Stimulated activated naive B cell treated with anti-CD40 and anti-IgM and Interleukin-4, amounts not matched to agents 10 μg/mL and 1 μg/mL and 100 μg/mL, for 72 hours (primary cell): ENCODE measurements around the gene MLX.
"Not testable (repeated sequence)": the region's sequence is repeated elsewhere in the genome, so short reads cannot be mapped to it uniquely, and the experiment has no call there.

Source experiments
- ATAC-seq, 2 donors: fragments of 150-1000 bp; cut with Tn5 transposase; replicated peaks; 2 replicates each; pipeline ENCODE4 v1.10.0; 2021; ENCODE audit warnings: moderate library complexity in 1 of 2
- DNase-seq: peaks from one replicate; pipeline ENCODE4 v3.0.0; 2021
- H3K27ac Mint-ChIP-seq: one replicate; pipeline ENCODE4 v1.8.0; 2022; ENCODE audit warnings: mild to moderate bottlenecking, mixed read lengths
- H3K27me3 Mint-ChIP-seq, 2 donors: one replicate each; pipeline ENCODE4 v1.8.0; 2022; ENCODE audit warnings: mixed read lengths in 2 of 2
- H3K36me3 Mint-ChIP-seq, 2 donors: one replicate each; pipeline ENCODE4 v1.8.0; 2022; ENCODE audit warnings: mixed read lengths in 2 of 2, mild to moderate bottlenecking in 1 of 2
- H3K4me1 Mint-ChIP-seq, 2 donors: one replicate each; pipeline ENCODE4 v1.8.0; 2022; ENCODE audit warnings: mixed read lengths in 2 of 2, mild to moderate bottlenecking in 1 of 2
- H3K4me3 Mint-ChIP-seq, 2 donors: one replicate each; pipeline ENCODE4 v1.8.0; 2022; ENCODE audit warnings: mild to moderate bottlenecking in 2 of 2, mixed read lengths in 2 of 2, moderate library complexity in 1 of 2
- H3K9me3 Mint-ChIP-seq, 2 donors: one replicate each; pipeline ENCODE4 v1.8.0; 2022; ENCODE audit warnings: mixed read lengths in 2 of 2, mild to moderate bottlenecking in 1 of 2

Gene MLX

GRCh38 chr17:42596386-42596785 is 29.5 kb downstream of the MLX start:
- peaks cover 8 to 18% of the 10 kb centered on the region in 2 donors for H3K4me1 Mint-ChIP-seq
- no peaks in the 10 kb centered on the region for H3K27me3 Mint-ChIP-seq
- H3K36me3 Mint-ChIP-seq, result peaks cover 9 to 15% of the 10 kb centered on the region in 2 donors
- ATAC-seq (no peak), DNase-seq (no peak)
- H3K27ac Mint-ChIP-seq, result no peak overlapping the region
- H3K9me3 Mint-ChIP-seq, result no peaks in the 10 kb centered on the region
- H3K4me3 Mint-ChIP-seq, result no peak overlapping the region

DNA sequence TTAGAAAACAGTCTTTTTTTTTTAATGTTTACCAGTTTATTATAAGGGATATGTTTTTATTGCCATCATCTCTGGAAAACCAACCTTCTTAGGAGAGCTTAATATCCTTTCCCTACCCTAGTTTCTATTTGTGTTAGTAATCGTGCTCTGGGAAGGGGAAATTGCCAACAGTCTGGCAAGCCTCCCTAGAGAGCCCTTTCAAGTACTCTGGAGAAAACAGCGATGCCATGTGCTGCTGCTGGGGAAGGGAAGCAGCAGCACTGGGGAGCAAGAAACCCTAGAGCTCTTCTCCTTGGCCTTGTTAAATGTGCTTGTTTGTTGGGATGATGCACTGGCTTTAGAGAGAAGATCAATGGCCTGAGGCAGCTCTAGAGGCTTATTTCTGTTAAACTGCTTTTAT is 32.0 kb downstream of the MLX start:
- H3K27ac Mint-ChIP-seq, result no peak overlapping the region

GRCh38 chr17:42603318-42603717 is 36.4 kb downstream of the MLX start:
- ATAC-seq (peak; percentile 91 to 92), DNase-seq (no peak)
- peaks cover 34 to 70% of the 10 kb centered on the region in 2 donors for H3K4me1 Mint-ChIP-seq
- H3K4me3 Mint-ChIP-seq, result peak overlapping the region; percentile 21 to 34
- no peaks in the 10 kb centered on the region for H3K9me3 Mint-ChIP-seq
- H3K36me3 Mint-ChIP-seq, result peaks cover 13 to 26% of the 10 kb centered on the region in 2 donors
- no peaks in the 10 kb centered on the region for H3K27me3 Mint-ChIP-seq
- peak overlapping the region; percentile 63 for H3K27ac Mint-ChIP-seq

More for the DNA sequence above, 32.0 kb downstream of the MLX start:
- Mint-ChIP-seq H3K4me1 (peaks cover 17 to 29% of the 10 kb centered on the region in 2 donors), H3K36me3 (peaks cover 11 to 19% of the 10 kb centered on the region in 2 donors), H3K9me3 (no peaks in the 10 kb centered on the region), H3K27me3 (no peaks in the 10 kb centered on the region), H3K4me3 (no peak overlapping the region)
- ATAC-seq, result no peak
- DNase-seq, result no peak

- peak overlapping the region; percentile 96 for H3K27ac Mint-ChIP-seq
- no peaks in the 10 kb centered on the region for H3K9me3 Mint-ChIP-seq
- no peaks in the 10 kb centered on the region for H3K27me3 Mint-ChIP-seq
- peaks cover 23 to 33% of the 10 kb centered on the region in 2 donors for H3K36me3 Mint-ChIP-seq
- H3K4me1 Mint-ChIP-seq, result peaks cover 28 to 63% of the 10 kb centered on the region in 2 donors
- H3K4me3 Mint-ChIP-seq, result peak overlapping the region; percentile 98 to 99
- DNase-seq (no peak), ATAC-seq (no peak)
Observed at GRCh38 chr17:42607769-42608168, 40.9 kb downstream of the MLX start.

- no peaks in the 10 kb centered on the region for H3K27me3 Mint-ChIP-seq
- peak overlapping the region; percentile 98 to 99 for H3K4me3 Mint-ChIP-seq
- DNase-seq (no peak), ATAC-seq (peak; percentile 68 to 71)
- no peaks in the 10 kb centered on the region for H3K9me3 Mint-ChIP-seq
- H3K36me3 Mint-ChIP-seq, result peaks cover 22 to 31% of the 10 kb centered on the region in 2 donors
- peak overlapping the region; percentile 96 for H3K27ac Mint-ChIP-seq
- peaks cover 22 to 55% of the 10 kb centered on the region in 2 donors for H3K4me1 Mint-ChIP-seq
Observed at GRCh38 chr17:42608305-42609181, 41.6 kb downstream of the MLX start.

- Mint-ChIP-seq H3K4me1 (peaks cover 19 to 49% of the 10 kb centered on the region in 2 donors), H3K9me3 (no peaks in the 10 kb centered on the region), H3K36me3 (peaks cover 27 to 38% of the 10 kb centered on the region in 2 donors)
Observed at GRCh38 chr17:42609182-42609813, 42.4 kb downstream of the MLX start, which contains the start of the genes RETREG3 and TUBG1. Gene RETREG3, minus strand, starts transcription at chr17:42609374. Its CDS starts 50 bp downstream, at chr17:42609324. Gene TUBG1, plus strand, starts transcription at chr17:42609683. Its CDS starts 55 bp downstream, at chr17:42609738.

GRCh38 chr17:42609814-42610801 is 43.2 kb downstream of the MLX start:
- DNase-seq (peak; percentile 6), ATAC-seq (peak; percentile 1 to 5)
- Mint-ChIP-seq H3K27ac (peak overlapping the region; percentile 96), H3K4me3 (peak overlapping the region; percentile 98 to 99), H3K36me3 (peaks cover 33 to 41% of the 10 kb centered on the region in 2 donors), H3K4me1 (peaks cover 13 to 41% of the 10 kb centered on the region in 2 donors)
- H3K27me3 Mint-ChIP-seq, H3K9me3 Mint-ChIP-seq: not testable (repeated sequence)

More at GRCh38 chr17:42609182-42609813, 42.4 kb downstream of the MLX start, which contains the start of the genes RETREG3 and TUBG1:
- ATAC-seq (peak; percentile 87 to 93), DNase-seq (peak; percentile 99)
- peak within 1 kb of the TSS; percentile 98 to 99 for H3K4me3 Mint-ChIP-seq
- H3K27me3 Mint-ChIP-seq, result no peaks in the 10 kb centered on the region
- H3K27ac Mint-ChIP-seq, result peak within 1 kb of the TSS; percentile 96

GRCh38 chr17:42612013-42612412 is 45.1 kb downstream of the MLX start:
- no peak overlapping the region for H3K27ac Mint-ChIP-seq
- no peak overlapping the region for H3K4me3 Mint-ChIP-seq
- DNase-seq (no peak), ATAC-seq (no peak)
- peaks cover 3 to 22% of the 10 kb centered on the region in 2 donors for H3K4me1 Mint-ChIP-seq
- no peaks in the 10 kb centered on the region for H3K27me3 Mint-ChIP-seq
- no peaks in the 10 kb centered on the region for H3K9me3 Mint-ChIP-seq
- H3K36me3 Mint-ChIP-seq, result peaks cover 38 to 42% of the 10 kb centered on the region in 2 donors

DNA sequence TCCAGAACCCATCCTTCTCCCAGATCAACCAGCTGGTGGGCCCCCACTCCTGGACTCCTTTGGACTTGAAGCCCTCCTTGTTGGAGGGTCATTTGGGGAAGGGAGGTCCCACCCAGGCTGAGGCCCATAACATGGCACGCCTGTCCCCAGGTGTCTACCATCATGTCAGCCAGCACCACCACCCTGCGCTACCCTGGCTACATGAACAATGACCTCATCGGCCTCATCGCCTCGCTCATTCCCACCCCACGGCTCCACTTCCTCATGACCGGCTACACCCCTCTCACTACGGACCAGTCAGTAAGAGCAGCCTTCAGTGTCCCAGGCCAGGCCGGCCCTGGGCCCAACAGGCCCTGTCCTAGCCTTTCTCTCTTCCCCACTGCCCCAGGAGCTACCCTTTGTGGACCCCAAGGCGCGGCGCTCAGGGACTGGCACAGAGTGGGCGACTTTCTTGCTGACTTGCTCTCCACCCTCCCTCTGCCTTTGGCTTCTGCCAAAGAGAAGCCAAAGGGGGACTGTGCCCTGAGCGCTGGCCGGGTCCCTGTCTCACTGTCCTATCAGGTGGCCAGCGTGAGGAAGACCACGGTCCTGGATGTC is 46.9 kb downstream of the MLX start:
- no peaks in the 10 kb centered on the region for H3K27me3 Mint-ChIP-seq
- no peak for ATAC-seq
- no peak overlapping the region for H3K4me3 Mint-ChIP-seq
- peaks cover 10 to 17% of the 10 kb centered on the region in 2 donors for H3K4me1 Mint-ChIP-seq
- no peaks in the 10 kb centered on the region for H3K9me3 Mint-ChIP-seq
- no peak for DNase-seq
- no peak overlapping the region for H3K27ac Mint-ChIP-seq
- peaks cover 36 to 42% of the 10 kb centered on the region in 2 donors for H3K36me3 Mint-ChIP-seq

DNA sequence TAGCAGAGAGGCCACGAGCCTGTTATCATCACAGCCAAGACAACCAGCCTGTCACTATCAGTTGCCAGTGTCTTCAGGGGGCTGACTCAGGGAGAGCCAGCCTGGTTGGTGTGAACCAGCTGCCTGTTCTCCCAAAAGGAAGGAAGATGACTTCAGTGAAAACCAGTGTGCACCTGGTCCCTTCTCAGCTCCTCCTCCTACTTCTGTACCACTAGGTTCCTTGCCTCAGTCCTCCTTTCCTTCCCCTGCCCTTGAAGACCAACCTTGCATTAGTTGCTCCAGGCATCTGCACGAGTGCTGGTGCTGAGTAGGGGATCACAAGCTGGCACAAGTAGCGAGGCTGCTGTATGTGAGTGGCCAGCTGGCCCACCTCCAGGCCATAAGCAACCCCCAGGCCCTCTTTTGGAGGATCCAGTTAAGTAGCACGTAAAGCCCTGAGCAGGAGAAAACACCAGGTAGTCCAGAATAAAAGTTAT is 51.1 kb downstream of the MLX start:
- peaks cover 25 to 26% of the 10 kb centered on the region in 2 donors for H3K36me3 Mint-ChIP-seq
- H3K4me1 Mint-ChIP-seq, result peaks cover 14 to 17% of the 10 kb centered on the region in 2 donors
- peak overlapping the region; percentile 55 to 73 for H3K4me3 Mint-ChIP-seq
- no peaks in the 10 kb centered on the region for H3K9me3 Mint-ChIP-seq
- no peak overlapping the region for H3K27ac Mint-ChIP-seq
- no peak for DNase-seq
- no peaks in the 10 kb centered on the region for H3K27me3 Mint-ChIP-seq
- ATAC-seq, result peak; percentile 24 to 29

GRCh38 chr17:42618442-42619150 is 51.7 kb downstream of the MLX start:
- peak overlapping the region; percentile 63 for H3K27ac Mint-ChIP-seq
- peaks cover 23 to 24% of the 10 kb centered on the region in 2 donors for H3K36me3 Mint-ChIP-seq
- H3K4me3 Mint-ChIP-seq, result peak overlapping the region; percentile 55 to 73
- no peaks in the 10 kb centered on the region for H3K27me3 Mint-ChIP-seq
- ATAC-seq (peak; percentile 76 to 81), DNase-seq (peak; percentile 38)
- no peaks in the 10 kb centered on the region for H3K9me3 Mint-ChIP-seq
- peaks cover 14 to 17% of the 10 kb centered on the region in 2 donors for H3K4me1 Mint-ChIP-seq

DNA sequence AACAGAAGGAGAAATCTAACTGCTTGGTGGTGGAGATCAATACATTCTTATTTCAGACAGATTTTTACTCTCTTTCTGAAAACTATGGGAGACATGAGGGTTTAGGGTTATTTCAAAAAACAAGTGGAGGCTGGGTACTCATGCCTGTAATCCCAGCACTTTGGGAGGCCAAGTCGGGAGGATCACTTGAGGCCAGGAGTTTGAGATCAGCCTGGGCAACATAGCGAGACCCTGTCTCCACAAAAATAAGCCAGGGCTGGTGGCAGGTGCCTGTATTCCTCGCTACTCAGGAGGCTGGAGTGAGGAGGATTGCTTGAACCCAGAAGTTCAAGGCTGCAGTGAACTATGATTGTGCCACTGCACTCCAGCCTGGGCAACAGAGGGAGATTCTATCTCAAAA is 55.1 kb downstream of the MLX start:
- not testable (repeated sequence) for H3K27me3 Mint-ChIP-seq, H3K36me3 Mint-ChIP-seq

More for the DNA sequence above, 55.1 kb downstream of the MLX start:
- H3K4me1 Mint-ChIP-seq, result peaks cover 14 to 17% of the 10 kb centered on the region in 2 donors
- not testable (repeated sequence) for H3K4me3 Mint-ChIP-seq, H3K9me3 Mint-ChIP-seq, ATAC-seq, DNase-seq, H3K27ac Mint-ChIP-seq
